Stimulated activated CD4-positive, alpha-beta T cell treated with anti-CD3 and anti-CD28 coated beads, Interleukin-1b, Interleukin-23, amount 100 ng/mL, for 48 hours (primary cell): Measurements from ENCODE around the gene EIF4EBP3.
A peak's percentile ranks its signal among the peaks of the same experiment; 100 is the strongest.

Source experiments
- DNase-seq: peaks from one replicate; pipeline ENCODE4 v3.0.0-alpha.2; 2020

The EIF4EBP3 gene

DNA sequence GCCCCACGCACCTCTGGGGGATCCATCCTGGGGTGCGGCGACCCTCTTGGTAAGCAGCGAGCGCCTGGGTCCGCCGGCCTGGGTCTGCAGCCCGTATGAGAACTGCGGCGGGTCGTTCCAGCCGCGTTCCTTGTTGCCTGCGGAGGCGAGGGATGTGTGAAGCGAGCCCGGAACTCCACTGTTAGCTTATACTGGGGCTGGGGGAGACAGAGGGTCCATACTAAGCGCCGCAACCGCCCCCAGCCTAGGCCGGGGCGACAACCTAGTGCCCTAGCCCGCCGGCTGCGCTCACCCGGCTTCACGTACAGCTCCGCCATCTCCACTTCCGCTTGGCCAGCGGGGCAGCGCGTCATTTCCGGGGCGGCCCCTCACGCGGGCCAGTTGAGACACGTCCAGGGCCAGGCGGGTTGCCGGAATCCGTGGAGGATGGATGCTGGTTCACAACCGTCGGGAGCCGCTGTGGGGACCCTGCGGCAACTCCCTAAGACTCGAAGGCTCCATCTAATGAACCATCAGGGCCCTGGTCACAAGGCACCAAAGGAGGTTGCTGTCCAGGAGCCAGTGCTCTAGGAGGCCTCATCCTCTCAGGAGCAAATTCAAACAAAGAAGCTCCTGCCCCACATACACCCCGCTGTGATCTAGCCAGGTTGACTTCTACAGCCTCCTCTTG lies 9.8 kb downstream of the EIF4EBP3 start, which contains the start of gene SRA1:
SRA1 (minus strand) TSS at position 338 of the 670 bp plus-strand sequence; CDS start at position 317, 21 bp downstream.
- peak; percentile 88 for DNase-seq

DNA sequence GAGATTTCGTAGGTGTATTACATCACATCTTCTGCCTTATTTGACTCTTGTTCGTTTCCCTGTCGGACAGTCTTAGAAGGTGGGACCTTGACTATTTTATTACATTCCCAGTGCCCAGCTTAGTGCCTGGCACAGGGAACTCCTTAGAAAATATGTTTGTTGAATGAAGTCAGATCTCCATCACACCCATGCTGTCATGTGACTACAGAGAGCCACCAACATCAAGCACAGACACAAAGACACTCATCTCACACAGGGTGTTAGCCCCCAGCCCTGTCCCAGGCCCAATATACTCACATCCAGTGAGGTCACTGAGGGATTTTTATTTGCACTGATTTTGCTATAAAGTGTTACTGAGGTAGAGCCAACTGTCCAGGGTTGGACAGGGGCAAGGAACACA lies 10.5 kb downstream of the EIF4EBP3 start:
- no peak for DNase-seq

- DNase-seq = no peak
Observed at GRCh38 chr5:140558542-140558941, 11.1 kb downstream of the EIF4EBP3 start.

- no peak for DNase-seq
Observed at GRCh38 chr5:140560227-140560626, 12.8 kb downstream of the EIF4EBP3 start.

DNA sequence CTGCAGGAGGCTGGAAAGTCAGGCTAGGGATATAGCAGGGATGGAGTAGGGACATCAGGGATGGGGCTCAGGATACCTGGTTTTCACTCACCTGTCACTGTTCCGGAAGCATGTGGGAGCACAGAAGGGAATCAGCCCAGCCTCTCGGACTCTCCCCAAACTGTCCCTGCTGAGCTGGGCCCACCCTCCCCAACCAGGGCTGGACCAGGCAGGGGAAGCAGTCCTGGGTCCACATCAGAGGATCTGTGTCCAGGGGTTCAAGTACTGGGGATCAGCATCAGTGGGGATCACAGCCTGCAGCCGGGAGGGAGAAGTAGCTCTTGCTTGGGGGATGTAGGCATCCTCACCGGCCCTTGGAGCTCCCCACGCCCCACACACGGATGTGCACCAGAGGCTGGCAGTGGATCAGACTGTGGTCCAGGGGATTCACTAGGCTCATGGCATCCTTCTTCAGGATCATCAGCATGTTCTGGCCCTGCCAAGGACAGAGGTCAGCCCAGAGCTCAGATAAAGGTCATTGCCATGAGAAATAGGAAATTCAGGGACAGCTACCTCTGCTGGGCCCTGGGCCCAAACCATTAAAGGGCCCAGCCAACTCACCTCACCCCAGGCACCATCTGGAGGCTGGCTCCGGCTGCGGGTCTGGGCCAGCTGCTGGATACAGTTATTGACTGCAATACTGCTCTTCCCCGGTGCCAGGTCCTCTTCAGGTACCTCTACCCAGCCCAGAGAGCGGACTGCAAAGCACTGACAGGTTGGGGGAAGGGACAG lies 14.5 kb downstream of the EIF4EBP3 start:
- no peak for DNase-seq

- DNase-seq = no peak
Observed at GRCh38 chr5:140563596-140563995, 16.1 kb downstream of the EIF4EBP3 start.

DNA sequence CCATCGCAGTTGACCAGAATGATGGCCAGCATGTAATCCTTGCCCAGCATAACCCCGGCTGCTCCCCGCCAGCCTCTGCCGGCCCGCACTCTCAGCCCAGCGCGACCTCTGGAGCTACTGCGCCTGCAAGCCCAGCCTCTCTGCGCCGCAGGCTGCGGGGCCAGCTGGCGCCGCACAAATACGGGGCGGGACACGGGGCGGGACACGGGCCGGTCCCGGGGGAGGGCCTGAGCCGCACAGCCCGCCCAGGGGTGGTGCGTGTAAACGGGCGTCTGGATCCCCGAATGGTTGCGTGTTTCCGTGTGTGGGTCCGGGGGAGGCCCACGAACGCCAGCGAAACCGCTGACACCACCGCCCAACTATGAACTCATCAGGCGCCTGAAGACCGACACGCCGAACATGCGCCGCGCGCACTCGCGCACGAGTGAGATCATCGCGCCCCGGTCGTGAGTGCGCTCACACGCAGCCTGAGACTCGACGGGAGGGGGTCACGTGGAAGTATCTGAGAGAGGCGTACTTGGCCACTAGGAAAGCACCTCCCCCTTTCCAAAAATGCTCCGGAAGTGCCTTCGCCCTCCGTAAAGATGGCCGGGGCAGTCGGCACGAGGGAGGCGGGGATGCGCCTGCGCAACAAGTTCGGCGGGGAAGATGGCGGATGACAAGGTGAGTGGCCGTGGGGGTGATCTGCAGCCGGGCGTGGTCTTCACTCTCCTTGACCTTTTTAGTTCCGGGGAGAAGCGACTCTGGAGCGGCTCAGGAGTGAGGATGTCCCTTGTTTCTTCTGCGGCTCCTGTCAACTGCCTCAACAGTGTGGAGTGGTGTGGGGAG lies 16.9 kb downstream of the EIF4EBP3 start, which contains the start of the genes APBB3 and SLC35A4:
APBB3 (minus strand) TSS at position 403 of the 828 bp plus-strand sequence; CDS start at position 50, 353 bp downstream.
SLC35A4 (plus strand) TSS at position 633 of the 828 bp plus-strand sequence. CDS start 2,342 bp downstream, outside the sequence.
- DNase-seq = peak; percentile 97

GRCh38 chr5:140565024-140565779 lies 17.7 kb downstream of the EIF4EBP3 start:
- DNase-seq = no peak

GRCh38 chr5:140565780-140566095 lies 18.3 kb downstream of the EIF4EBP3 start:
- no peak for DNase-seq

DNA sequence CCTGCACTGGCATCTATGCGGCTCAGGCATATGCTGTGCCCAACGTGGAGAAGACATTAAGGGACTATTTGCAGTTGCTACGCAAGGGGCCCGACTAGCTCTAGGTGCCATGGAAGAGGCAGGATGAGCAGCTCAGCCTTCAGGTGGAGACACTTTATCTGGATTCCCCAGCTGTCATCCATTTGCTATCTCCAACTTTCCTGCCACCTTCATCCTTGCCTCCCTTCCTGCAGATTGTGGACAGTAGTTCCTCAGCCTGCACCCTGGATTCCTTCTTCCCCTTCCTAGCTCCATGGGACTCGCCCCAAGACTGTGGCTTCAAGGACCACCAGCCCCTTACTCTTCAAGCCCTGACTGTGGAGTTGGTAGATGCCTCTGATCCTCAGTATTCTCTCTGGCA lies 19.2 kb downstream of the EIF4EBP3 start:
- no peak for DNase-seq

DNA sequence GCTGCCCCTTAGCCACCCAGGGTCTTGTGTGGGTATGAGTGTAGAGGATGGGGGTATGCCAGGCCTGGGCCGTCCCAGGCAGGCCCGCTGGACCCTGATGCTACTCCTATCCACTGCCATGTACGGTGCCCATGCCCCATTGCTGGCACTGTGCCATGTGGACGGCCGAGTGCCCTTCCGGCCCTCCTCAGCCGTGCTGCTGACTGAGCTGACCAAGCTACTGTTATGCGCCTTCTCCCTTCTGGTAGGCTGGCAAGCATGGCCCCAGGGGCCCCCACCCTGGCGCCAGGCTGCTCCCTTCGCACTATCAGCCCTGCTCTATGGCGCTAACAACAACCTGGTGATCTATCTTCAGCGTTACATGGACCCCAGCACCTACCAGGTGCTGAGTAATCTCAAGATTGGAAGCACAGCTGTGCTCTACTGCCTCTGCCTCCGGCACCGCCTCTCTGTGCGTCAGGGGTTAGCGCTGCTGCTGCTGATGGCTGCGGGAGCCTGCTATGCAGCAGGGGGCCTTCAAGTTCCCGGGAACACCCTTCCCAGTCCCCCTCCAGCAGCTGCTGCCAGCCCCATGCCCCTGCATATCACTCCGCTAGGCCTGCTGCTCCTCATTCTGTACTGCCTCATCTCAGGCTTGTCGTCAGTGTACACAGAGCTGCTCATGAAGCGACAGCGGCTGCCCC lies 19.8 kb downstream of the EIF4EBP3 start:
- no peak for DNase-seq

GRCh38 chr5:140567871-140568270 lies 20.4 kb downstream of the EIF4EBP3 start:
- DNase-seq = no peak

DNA sequence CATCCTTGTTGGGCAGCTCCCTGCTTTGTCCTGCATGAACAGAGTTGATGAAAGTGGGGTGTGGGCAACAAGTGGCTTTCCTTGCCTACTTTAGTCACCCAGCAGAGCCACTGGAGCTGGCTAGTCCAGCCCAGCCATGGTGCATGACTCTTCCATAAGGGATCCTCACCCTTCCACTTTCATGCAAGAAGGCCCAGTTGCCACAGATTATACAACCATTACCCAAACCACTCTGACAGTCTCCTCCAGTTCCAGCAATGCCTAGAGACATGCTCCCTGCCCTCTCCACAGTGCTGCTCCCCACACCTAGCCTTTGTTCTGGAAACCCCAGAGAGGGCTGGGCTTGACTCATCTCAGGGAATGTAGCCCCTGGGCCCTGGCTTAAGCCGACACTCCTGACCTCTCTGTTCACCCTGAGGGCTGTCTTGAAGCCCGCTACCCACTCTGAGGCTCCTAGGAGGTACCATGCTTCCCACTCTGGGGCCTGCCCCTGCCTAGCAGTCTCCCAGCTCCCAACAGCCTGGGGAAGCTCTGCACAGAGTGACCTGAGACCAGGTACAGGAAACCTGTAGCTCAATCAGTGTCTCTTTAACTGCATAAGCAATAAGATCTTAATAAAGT lies 21.1 kb downstream of the EIF4EBP3 start:
- DNase-seq = no peak

- no peak for DNase-seq
Observed at GRCh38 chr5:140569197-140569596, 21.7 kb downstream of the EIF4EBP3 start.

DNA sequence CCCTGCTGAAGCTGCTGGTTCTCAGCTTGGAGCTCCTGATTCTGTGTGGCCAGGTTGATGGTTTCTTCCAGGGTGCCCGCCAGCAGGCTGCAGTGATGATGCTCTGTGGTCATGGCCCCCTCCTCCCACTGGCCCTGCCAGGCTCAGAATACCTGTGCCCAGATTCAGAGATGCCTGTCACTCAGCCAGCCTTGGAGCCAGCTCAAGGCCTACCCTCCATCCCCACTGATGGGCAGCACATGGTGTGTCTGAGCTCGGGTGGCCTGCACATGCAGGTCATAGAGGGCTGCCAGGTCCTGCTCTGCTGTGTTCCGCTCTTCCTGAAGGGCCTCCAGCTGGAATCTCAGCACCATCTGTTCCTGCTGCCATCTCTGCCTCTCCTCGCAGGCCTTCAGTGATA lies 22.6 kb downstream of the EIF4EBP3 start:
- no peak for DNase-seq

- DNase-seq = no peak
Observed at GRCh38 chr5:140570488-140570887, 23.0 kb downstream of the EIF4EBP3 start.

DNA sequence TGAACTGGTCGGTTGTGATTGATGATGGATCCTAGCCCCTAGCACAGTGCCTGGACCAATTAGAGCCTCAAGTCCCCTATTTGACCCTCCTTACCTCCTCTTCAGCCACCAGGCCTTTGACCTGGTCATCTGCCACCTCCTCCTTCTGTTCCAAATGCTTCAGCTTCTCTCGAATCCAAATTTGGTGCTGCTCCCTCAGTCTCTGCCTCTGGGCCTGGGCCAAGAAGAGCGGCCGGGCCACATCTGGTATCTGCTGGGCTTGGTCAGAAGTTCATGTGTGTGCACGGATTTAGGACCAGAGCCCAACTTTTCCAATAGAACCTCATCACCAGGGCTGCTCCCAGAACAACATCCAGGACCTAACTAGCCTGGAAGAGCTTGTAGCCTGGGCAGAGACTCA lies 23.6 kb downstream of the EIF4EBP3 start:
- DNase-seq = no peak

GRCh38 chr5:140573683-140574082 lies 26.2 kb downstream of the EIF4EBP3 start:
- no peak for DNase-seq

GRCh38 chr5:140574165-140574564 lies 26.7 kb downstream of the EIF4EBP3 start:
- no peak for DNase-seq

GRCh38 chr5:140575309-140575708 lies 27.8 kb downstream of the EIF4EBP3 start:
- DNase-seq = no peak

DNA sequence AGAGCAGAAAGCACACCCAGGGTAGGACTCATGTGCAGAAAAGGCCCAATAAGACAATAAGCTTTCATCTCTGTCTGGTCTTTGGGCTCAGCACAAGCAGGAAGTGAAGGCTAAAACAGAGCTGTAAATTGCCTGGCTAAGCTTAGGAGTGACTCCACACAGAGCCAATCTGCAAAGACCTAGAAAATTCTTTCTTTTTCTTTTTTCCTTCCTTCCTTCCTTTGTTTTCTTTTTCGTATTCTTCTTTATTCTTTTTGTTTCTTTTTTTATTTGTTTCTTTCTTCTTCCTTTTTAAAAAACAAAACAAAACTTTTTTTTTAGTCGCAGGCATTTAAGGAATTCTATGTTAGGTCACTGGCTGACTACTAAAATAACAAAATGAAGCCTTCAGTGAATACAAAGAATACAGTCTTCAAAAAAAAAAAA lies 29.3 kb downstream of the EIF4EBP3 start:
- no peak for DNase-seq
